Measurements from ENCODE around the gene VAX1.

VAX1 gene

DNA sequence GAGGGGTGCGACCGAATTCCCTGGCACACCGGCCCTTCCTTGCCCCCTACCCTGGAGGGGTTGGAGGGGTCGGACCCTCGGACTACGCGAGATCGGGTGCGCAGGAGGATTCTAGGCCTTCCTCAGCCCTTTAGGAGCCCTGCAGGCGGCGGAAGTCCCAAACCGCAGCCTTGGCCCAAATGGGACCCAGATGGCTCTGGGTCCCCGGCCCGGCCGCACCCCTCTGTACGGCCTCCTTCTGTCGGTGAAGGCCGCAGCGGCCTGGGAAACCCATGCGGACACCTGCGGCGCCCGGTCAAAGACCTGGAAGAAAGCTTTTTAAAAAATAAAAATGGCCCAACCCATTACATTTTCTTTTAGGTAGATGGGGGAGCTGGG is 2.4 kb upstream of the VAX1 start:
- no peak overlapping the region for H3K4me3 ChIP-seq
- no peak for TF ChIP-seq EZH2 (IDR thresholded peaks at IDR 0.05)
- no peak for TF ChIP-seq FOXP2 (optimal IDR thresholded peaks at IDR 0.05; ENCODE audit: control extremely low read depth, extremely low read length, insufficient read depth)
- TF ChIP-seq POLR2AphosphoS5 (IDR thresholded peaks at IDR 0.05; ENCODE audit: borderline replicate concordance, low read depth, low read length) = no peak
- H3K36me3 ChIP-seq (ENCODE audit: insufficient read depth, low read length) = no peaks in the 10 kb centered on the region
- H3K9me3 ChIP-seq (ENCODE audit: low read depth, low read length) = no peaks in the 10 kb centered on the region
- H3K27ac ChIP-seq = no peak overlapping the region
- H3K9ac ChIP-seq (ENCODE audit: insufficient read length) = no peak overlapping the region
- no peak for DNase-seq (ENCODE audit: low read depth, low spot score)

DNA sequence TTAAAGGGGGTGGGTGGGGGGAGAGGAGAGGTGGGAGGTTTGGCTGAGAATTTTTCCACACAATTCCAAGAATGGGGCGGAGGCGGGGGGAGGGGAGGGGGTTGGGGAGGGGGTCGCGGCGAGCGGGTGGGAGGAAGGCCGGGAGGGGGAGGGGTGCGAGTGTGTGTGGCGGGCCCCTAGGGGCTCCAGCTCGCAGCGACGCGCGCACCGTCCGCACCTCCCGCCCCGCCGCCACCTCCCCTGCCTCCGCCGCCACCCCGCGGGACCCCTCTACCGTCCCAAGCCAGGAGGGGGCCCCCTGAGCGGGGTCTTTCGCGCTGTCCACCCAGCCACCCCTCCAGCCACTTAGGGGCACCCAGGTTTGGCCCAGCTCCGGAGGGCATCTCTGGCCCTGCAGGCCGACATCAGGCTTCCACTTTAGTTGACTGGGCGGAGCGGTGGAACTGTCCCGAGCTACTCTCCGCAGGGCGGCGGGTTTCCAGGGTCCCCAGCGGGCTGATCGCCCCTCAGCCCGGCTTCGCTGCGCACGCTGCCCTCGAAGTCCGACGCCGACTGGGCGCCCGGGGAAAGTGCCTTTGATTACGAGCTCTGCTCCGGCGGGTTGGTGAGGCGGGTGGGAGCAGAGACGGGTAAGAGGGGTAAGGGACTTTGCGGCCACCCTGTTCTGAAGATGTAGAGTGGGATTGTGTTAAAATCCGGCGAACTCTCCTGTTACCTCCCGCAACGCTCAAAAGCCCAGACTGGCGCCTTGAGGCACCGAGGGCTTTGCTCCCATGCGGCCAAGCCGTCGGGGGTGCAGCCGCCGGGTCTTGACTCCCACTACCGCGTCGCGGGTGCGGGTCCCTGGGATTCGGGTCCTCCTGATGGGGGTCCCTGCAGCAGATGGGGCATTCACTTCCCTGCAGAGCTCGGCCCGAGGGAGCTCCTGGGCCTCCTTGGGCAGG is 1.8 kb upstream of the VAX1 start:
- no peaks in the 10 kb centered on the region for H3K36me3 ChIP-seq (ENCODE audit: insufficient read depth, low read length)
- no peaks in the 10 kb centered on the region for H3K9me3 ChIP-seq (ENCODE audit: low read depth, low read length)
- no peak overlapping the region for H3K4me3 ChIP-seq
- no peak for DNase-seq (ENCODE audit: low read depth, low spot score)
- no peak overlapping the region for H3K27ac ChIP-seq
- TF ChIP-seq POLR2AphosphoS5 (IDR thresholded peaks at IDR 0.05; ENCODE audit: borderline replicate concordance, low read depth, low read length) (no peak), FOXP2 (optimal IDR thresholded peaks at IDR 0.05; ENCODE audit: control extremely low read depth, extremely low read length, insufficient read depth) (no peak), EZH2 (IDR thresholded peaks at IDR 0.05) (no peak)
- no peak overlapping the region for H3K9ac ChIP-seq (ENCODE audit: insufficient read length)

DNA sequence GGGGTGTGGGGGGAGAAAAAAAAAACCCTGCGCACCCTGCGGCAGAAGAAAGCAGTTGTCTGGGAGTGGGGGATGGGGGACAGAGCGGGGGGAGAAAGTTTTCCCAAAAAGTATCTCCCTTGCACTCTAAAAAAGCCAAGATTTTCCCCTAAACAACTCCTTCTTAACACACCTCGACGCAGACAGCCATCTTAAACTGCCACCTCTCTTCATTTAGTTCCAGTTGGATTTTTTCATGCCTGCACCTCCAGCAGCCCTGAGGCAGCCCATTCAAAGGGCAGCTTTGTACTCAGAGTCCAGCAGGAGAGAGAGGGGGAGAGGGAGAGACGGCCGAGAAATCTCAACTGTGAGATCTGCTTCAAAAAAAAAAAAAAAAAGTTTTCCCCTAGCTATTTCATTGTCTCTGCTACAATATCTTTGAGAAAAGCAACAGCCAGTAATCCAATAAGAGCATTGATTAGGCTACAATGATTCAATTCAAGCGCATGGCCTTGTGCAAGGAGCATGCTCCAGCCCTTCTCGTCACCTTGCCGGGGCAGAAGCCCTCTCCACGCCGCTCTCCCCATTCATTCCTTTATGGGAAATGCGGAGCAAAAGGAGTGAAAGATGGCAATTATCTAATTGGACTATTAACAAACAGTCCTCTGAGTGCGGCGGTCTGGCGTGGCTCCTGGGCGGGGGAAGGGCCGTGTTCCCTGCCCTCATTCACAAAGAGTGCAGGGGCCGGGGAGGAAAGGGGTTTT is 939 bp upstream of the VAX1 start:
- peak overlapping the region; percentile 85 for H3K4me3 ChIP-seq
- no peak for DNase-seq (ENCODE audit: low read depth, low spot score)
- no peaks in the 10 kb centered on the region for H3K36me3 ChIP-seq (ENCODE audit: insufficient read depth, low read length)
- peak overlapping the region; percentile 97; the same call in 1 of the 2 replicates for H3K27ac ChIP-seq
- peak overlapping the region; percentile 94 for H3K9ac ChIP-seq (ENCODE audit: insufficient read length)
- TF ChIP-seq POLR2AphosphoS5 (IDR thresholded peaks at IDR 0.05; ENCODE audit: borderline replicate concordance, low read depth, low read length) (no peak), EZH2 (IDR thresholded peaks at IDR 0.05) (no peak)
- H3K9me3 ChIP-seq (ENCODE audit: low read depth, low read length) = no peaks in the 10 kb centered on the region

DNA sequence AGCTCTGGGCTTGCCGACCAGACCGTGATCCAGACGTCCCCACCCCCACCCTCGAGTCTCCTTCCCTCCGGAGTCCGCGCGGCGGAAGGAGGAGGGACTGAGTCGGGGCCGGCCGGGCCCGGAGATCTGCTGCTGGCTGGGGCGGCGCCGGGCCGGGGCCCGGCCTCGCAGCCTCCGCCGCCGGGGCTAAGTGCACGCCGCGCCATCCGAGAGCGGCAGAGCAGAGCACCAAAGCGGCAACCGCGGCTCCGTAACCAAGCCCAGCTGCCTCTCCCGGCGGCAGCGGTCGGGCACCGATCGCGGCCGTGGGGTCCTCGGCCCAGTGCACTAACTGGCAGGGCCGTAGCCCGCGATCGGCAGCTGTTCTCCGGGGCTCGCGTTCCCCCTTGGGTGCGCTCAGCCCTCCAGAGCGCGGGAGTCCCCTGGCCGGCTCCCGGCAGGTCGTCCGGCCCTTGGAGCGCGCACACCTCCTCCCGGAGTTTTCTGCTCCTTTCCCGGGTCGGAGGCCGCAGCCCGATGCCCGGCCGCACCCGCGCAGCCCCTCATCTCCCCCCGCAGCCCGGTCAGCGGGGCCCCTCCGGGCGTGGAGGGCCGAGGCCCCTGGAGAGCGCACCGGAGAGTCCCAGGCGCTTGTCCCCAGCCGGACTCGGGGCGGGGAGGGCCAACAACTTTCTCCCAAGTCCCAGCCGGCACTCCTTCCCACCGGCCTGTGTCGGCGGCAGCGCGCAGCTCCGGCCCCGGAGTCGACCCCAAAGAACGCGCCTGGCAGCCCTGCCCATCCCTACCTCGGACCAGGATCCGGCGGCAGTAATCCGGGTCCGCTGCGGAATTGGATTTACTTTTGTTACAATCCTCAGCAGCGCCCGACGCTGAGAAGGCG is 799 bp downstream of the VAX1 start:
- peak overlapping the region; percentile 85 for H3K4me3 ChIP-seq
- no peak for DNase-seq (ENCODE audit: low read depth, low spot score)
- no peaks in the 10 kb centered on the region for H3K9me3 ChIP-seq (ENCODE audit: low read depth, low read length)

DNA sequence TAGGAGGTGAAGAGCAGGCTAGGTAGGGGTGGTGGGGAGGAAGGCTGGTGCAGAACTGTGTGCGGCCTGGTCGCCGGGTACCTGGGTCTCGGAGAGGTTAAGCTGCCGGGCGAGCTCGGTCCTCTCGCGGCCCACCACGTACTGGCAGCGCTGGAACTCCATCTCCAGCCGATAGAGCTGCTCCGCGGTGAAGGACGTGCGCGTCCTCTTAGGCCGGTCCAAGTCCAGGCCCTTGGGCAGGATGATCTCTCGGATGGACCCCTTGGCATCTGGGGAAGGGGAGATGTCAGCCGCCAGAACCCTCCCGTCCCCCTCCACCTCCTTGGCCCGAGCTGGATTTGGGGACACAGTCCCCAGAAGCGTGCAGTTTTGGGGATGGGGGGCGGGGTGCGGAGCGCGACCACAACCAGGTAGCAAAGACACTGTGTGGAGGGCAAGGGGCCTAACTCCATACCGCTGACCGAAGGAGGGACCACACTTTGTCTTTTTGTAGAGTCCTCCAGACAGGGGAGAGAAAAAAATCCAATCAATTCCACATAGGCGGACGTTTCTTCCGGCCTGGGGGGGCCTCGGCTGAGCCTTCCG is 1.6 kb downstream of the VAX1 start:
- Histone ChIP-seq H3K9me3 (ENCODE audit: low read depth, low read length) (no peaks in the 10 kb centered on the region), H3K36me3 (ENCODE audit: insufficient read depth, low read length) (no peaks in the 10 kb centered on the region; the same call in 1 of the 2 replicates), H3K4me3 (peak overlapping the region; percentile 85), H3K27ac (peak overlapping the region; percentile 97), H3K9ac (ENCODE audit: insufficient read length) (peak overlapping the region; percentile 94)
- no peak for DNase-seq (ENCODE audit: low read depth, low spot score)
- no peak for TF ChIP-seq POLR2AphosphoS5 (IDR thresholded peaks at IDR 0.05; ENCODE audit: borderline replicate concordance, low read depth, low read length)
- no peak for TF ChIP-seq FOXP2 (optimal IDR thresholded peaks at IDR 0.05; ENCODE audit: control extremely low read depth, extremely low read length, insufficient read depth)
- TF ChIP-seq EZH2 (IDR thresholded peaks at IDR 0.05) = no peak

More for the DNA sequence above, 799 bp downstream of the VAX1 start:
- Histone ChIP-seq H3K36me3 (ENCODE audit: insufficient read depth, low read length) (no peaks in the 10 kb centered on the region), H3K27ac (peak overlapping the region; percentile 97), H3K9ac (ENCODE audit: insufficient read length) (peak overlapping the region; percentile 94)
- TF ChIP-seq FOXP2 (optimal IDR thresholded peaks at IDR 0.05; ENCODE audit: control extremely low read depth, extremely low read length, insufficient read depth) (no peak), POLR2AphosphoS5 (IDR thresholded peaks at IDR 0.05; ENCODE audit: borderline replicate concordance, low read depth, low read length) (no peak), EZH2 (IDR thresholded peaks at IDR 0.05) (no peak)

DNA sequence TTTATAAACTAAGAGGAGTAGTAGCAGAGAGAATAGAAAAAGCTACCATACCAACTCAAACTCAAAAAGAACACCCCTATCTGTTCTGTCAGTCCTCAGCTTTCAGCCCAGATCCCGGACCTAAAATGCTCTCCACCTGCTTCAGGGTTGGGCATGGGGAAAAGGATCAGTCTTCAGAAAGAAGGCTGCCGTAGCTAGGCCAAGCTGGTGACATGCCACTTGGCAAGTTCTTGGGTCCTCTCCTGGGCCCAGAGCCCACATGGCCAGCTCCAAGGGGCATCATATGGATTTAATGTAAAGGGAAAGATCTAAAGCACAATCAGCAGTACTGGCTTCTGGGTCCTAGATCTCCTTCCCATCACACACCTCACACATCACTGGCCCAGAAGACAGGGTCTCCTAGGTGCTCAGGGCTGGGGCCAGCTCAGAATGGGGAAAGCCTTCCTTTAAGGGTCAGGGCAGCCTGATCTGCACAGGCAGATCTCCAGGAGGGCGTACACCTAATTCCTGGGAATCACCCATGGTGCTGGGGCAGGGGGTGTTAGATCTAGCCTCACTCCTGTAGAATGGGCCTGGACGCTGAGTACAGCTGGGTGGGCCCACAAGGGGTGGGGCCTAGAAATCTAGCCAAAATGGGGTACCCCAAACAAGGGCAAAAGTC is 2.5 kb downstream of the VAX1 start:
- no peaks in the 10 kb centered on the region for H3K9me3 ChIP-seq (ENCODE audit: low read depth, low read length)
- peak overlapping the region; percentile 97 for H3K27ac ChIP-seq
- peak overlapping the region; percentile 94 for H3K9ac ChIP-seq (ENCODE audit: insufficient read length)
- peak overlapping the region; percentile 85 for H3K4me3 ChIP-seq
- no peak for TF ChIP-seq EZH2 (IDR thresholded peaks at IDR 0.05)
- TF ChIP-seq POLR2AphosphoS5 (IDR thresholded peaks at IDR 0.05; ENCODE audit: borderline replicate concordance, low read depth, low read length) = no peak
- no peak for TF ChIP-seq FOXP2 (optimal IDR thresholded peaks at IDR 0.05; ENCODE audit: control extremely low read depth, extremely low read length, insufficient read depth)
- no peak for DNase-seq (ENCODE audit: low read depth, low spot score)
- no peaks in the 10 kb centered on the region; the same call in 1 of the 2 replicates for H3K36me3 ChIP-seq (ENCODE audit: insufficient read depth, low read length)

DNA sequence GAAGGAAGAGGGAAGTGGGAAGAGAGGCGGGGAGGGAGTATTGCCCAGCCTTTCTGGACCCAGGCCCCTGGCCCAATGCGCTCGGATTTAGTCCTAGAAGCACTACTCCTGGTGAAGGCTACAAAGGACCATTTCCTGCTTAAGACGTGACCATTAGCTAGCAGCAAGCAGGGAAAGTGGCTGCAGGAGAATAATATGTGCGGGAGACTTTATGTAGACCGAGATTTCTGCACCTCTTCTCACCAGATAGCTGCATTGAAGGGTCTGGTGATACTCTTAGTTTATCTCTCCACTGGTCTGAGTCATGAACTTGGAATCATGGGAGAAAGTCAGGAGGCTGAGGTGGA is 3.1 kb downstream of the VAX1 start:
- H3K9me3 ChIP-seq (ENCODE audit: low read depth, low read length) = no peaks in the 10 kb centered on the region
- H3K36me3 ChIP-seq (ENCODE audit: insufficient read depth, low read length) = no peaks in the 10 kb centered on the region; the same call in 1 of the 2 replicates
- DNase-seq (ENCODE audit: low read depth, low spot score) = no peak
- H3K9ac ChIP-seq (ENCODE audit: insufficient read length) = peak overlapping the region; percentile 94
- peak overlapping the region; percentile 97 for H3K27ac ChIP-seq
- TF ChIP-seq POLR2AphosphoS5 (IDR thresholded peaks at IDR 0.05; ENCODE audit: borderline replicate concordance, low read depth, low read length) = no peak; the same call in 1 of the 2 replicates
- TF ChIP-seq EZH2 (IDR thresholded peaks at IDR 0.05) = no peak
- no peak for TF ChIP-seq FOXP2 (optimal IDR thresholded peaks at IDR 0.05; ENCODE audit: control extremely low read depth, extremely low read length, insufficient read depth)
- peak overlapping the region; percentile 85 for H3K4me3 ChIP-seq
